GM21360 (cell line): ENCODE measurements around the gene TK2.
A peak's percentile ranks its signal among the peaks of the same experiment; 100 is the strongest.
"Not testable (repeated sequence)": the region's sequence is repeated elsewhere in the genome, so short reads cannot be mapped to it uniquely, and the experiment has no call there.

Experiments
- ATAC-seq: cut with Tn5 transposase; IDR thresholded peaks from one replicate; pipeline ENCODE4 v1.9.1; 2021; ENCODE audit warnings: mild to moderate bottlenecking, moderate library complexity; ENCODE audit not compliant: unreplicated experiment

Gene TK2

DNA sequence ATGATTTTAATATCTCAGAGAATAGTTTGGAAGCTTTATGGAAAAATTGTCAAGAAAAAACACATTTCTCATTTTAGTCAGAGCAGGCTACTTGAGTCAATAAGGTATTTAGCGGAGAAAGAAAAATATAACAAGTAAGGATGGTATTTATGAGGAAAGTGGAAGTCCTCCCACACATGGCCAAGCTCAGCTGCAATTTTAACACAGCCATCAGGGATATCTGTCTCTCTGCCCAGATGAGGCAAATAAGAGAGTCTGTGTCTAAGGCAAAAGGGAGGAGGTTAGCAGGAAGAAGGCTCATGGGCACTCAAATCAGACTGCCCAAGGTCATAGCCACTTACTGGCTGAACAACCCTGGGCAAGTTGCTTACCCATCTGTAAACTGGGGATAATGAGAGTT, 24.2 kb upstream of the TK2 start:
- ATAC-seq = no peak

DNA sequence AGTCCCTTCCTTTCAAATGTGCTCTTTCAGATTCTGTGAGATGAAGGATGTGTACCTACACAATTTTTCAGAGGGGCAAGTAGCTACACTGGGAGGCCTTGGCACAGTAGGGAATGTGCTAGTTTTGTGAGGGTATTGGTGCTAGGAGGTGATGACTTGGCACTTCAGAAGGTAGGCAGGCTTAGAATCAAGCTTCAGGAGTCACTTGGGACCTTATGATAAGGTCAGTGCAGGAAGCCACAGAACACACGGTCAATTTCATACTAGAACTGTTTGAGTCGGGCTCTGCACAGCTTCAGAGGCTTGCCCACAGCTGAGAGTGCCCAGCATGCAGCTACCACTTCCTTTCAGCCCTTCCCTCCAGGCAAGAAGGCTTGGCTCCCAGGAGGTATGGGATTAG, 22.4 kb upstream of the TK2 start:
- no peak for ATAC-seq

- ATAC-seq = no peak
These were observed 20.0 kb upstream of the TK2 start for GRCh38 chr16:66569827-66570405.

GRCh38 chr16:66569131-66569530, 19.2 kb upstream of the TK2 start:
- no peak for ATAC-seq

DNA sequence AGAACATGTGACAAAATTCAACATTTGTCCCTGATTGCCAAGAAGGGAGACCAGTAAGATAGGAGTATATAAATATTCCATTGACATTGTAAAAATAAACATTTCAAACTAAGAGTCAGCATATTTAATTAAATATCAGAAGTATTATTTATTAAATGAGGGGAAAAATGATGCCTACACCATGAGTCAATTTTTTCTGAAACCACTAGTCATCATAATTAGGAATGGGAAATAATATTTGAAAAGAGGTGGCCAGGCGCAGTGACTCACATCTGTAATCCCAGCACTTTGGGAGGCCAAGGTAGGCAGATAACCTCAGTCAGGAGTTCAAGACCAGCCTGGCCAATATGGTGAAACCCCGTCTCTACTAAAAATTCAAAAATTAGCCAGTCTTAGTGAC, 18.4 kb upstream of the TK2 start:
- ATAC-seq = no peak

GRCh38 chr16:66567270-66567669, 17.3 kb upstream of the TK2 start:
- ATAC-seq = not testable (repeated sequence)

DNA sequence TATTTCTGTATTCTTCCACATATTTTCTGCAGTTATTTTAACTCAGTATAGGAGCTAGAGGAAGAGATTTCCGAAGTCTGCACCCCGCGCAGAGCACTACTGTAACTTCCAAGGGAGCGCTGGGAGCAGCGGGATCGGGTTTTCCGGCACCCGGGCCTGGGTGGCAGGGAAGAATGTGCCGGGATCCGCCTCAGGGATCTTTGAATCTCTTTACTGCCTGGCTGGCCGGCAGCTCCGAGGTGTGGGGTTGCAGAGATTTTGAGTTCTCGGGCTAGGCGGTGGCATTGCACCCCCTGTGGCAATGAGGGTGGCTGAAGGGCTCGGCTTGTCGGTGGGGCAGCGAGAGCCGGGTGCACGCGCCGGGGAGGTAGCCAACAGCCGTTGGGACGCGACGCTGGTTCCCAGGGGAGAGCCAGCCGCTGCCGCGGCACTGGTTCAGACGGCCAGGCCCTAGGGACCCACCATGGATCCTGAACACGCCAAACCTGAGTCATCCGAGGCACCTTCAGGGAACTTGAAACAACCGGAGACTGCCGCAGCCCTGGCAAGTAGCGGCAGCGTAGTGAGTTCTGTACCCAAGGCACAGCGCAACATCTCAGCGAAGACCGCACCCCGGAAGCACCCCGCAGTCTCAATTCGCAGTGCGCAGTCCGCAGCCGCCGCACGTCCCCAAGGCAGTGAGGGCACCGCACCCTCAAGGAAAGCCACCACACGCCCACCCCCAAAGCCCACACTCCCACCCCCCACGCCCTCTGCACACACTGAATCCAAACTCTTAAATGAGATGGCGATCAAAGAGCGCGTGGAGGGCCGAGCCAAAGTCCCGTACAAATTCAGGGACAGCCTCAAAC, 16.4 kb upstream of the TK2 start, which contains the start of gene CMTM1:
Gene CMTM1 (plus strand): TSS at position 389 of the 851 bp plus-strand sequence. CDS start 75 bp downstream, at position 464.
- no peak for ATAC-seq

DNA sequence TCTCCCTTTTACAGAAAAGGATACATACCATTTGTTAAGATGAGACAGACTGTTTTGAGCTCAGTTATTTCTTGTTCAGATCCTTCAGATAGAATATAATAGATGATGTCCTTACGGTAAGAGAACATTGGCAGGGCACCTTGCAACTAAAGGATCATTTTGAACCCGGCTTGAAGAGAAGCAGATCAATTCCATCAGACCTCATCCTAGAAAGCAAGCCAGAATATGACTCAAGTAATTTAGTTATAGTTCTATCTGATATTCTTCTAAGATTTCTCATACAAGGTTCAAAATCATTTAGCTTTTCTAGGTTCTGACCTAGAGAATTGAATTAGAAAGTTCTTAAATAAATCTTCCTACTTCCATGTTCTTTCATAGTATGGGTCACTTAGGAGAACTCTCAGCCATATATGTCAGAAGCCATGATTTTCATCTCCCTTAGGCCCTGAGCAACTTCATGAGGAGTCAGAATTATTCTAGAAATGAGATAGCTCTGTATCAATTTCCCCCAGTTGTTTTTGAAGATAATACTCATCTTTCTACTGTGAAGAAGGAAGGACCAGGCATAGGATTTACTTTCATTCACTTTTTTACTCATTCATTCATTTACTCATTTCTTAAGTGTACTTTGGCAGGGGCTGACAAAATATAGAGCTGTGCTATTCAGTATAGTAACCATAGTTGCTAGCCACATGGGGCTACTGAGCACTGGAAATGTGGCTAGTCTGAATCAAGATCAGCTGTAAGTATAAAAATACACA, 13.8 kb upstream of the TK2 start:
- no peak for ATAC-seq

DNA sequence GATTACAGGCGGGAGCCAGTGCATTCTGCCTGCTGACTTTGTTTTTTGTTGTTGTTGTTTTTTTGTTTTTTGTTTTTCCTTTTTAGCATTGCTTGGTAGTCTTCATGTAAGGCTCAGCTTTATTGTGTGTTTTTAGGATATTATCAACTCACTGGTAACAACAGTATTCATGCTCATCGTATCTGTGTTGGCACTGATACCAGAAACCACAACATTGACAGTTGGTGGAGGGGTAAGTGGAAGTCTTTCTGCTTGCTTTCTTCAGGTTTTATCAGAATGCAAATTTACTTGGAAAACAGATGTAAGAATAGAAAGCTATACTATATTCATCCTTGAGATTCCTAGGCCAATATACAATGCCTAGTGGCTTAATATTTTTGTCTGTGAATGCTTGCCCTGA, 13.1 kb upstream of the TK2 start:
- no peak for ATAC-seq

- ATAC-seq = no peak
These were observed 12.5 kb upstream of the TK2 start for GRCh38 chr16:66562409-66562808.

DNA sequence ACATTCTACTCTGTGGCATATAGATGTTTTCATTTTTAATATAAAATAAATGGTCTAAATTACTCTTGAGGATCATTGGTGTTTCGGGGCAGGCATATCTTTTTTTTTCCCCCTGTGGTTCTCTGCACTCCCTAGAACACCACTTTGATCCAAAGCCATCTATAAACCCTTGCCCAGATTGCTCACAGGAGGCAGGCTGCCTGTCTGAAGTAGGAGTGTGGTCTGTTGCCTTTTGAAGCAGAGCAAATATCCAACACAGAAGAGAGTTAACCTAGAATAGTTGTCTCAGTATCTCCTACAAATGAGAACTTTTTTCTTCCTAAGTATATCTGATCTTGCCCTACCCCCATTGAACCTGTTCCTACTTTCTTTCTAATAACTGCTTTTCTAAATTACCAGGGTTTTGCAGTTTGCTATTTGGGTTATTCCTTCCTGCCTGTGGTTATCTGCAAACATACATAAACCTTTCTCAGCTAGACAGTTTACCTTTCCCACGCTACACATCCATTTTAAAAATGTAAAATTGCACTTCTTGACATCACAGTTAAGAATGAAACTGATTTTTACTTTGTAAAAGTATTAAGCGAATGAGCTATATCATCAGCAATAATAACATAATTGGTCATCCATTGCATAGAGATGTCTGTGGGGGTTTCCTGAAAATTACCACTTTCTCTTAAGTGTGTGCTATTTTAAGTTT, 11.6 kb upstream of the TK2 start:
- no peak for ATAC-seq

DNA sequence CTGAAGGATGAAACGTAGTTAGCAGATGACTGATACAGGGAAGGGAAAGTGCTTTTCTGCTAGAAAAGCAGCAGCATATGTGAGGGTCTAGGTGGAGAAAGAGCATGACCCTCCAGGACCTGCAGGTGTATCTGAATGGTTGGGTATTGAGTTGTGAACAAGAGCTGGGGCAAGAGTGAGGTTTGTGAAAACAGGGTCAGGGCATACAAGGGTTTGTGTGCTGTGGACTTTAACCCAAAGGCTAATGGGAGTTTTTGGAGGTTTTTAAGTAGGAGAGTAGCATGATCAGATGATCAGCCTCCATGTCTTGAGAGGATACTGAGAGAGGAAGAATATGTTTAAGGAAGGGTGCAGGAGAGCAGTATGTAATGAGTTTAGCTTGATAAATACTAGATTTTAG, 10.2 kb upstream of the TK2 start:
- ATAC-seq = no peak

DNA sequence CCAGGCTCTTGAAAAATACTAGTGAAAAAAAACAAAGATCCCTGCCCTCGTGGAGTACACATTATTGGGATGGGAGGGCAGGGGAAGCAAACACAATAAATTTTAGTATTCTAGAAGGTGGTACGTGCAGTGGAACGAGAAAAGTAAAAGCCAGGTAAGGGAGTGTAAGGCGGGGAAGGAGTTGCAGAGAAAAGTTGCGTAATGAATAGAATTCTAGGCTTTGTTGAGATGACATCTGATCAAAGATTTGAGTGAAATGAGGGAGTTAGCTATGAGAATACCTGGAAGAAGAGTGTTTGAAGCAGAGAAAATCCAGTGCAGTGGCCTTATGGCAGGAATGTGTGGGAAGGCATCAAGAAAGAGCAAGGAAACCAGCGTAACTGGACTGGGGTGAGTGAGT, 4.6 kb upstream of the TK2 start:
- no peak for ATAC-seq

DNA sequence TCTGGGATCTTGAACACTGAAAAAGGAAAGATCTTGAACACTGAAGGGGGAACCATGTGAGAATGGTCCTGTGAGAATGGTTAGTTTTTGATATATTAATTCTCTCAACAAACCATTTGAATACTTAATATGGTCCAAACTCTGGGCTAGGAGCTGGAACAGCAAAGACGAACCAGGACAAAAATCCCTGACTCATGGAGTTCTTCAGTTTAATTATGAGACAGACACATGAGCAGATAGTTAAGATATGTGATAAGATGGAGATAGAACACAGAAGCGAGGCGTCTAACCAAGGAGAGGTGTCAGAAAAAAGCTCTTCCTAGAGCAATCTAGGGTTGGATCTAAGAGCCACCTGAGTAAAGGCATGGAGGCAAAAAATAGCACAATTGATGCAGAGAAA, 4.1 kb upstream of the TK2 start:
- no peak for ATAC-seq

- no peak for ATAC-seq
These were observed 3.3 kb upstream of the TK2 start for GRCh38 chr16:66553223-66553622.

DNA sequence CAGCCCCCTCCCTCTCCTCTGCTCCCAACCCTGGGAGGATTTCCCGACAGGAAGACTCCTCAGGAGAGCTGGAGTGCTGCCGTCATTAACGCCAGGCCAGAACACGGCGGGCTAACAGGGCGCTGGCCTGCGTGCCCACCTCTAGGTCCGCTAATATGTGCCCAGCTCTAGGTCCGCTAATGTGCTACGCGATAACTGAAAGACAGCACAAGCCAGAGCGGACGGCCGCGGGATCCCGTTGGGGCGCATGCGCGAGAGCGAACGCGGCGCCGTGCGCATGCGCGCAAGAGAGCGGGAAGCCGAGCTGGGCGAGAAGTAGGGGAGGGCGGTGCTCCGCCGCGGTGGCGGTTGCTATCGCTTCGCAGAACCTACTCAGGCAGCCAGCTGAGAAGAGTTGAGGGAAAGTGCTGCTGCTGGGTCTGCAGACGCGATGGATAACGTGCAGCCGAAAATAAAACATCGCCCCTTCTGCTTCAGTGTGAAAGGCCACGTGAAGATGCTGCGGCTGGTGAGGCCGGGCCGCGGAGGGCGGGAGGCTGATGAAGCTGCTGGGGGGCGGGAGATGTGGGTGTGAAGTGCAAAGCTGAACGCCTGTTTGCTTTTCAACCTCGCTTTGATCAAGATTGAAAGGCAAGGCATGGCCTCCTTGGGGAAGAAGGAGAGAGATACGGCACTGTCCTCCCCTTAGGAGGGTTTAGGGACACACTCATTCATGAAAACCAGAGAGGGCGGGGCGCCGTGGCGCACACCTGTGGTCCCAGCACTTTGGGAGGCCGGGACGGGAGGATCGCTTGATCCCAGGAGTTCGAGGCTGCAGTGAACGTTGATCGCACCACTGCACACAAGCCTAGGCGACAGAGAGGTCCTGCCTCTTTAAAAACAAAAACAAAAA, 2.6 kb upstream of the TK2 start, which contains the start of gene CKLF:
Gene CKLF (plus strand): TSS at position 291 of the 892 bp plus-strand sequence. CDS start 140 bp downstream, at position 431.
- ATAC-seq = peak; percentile 56

DNA sequence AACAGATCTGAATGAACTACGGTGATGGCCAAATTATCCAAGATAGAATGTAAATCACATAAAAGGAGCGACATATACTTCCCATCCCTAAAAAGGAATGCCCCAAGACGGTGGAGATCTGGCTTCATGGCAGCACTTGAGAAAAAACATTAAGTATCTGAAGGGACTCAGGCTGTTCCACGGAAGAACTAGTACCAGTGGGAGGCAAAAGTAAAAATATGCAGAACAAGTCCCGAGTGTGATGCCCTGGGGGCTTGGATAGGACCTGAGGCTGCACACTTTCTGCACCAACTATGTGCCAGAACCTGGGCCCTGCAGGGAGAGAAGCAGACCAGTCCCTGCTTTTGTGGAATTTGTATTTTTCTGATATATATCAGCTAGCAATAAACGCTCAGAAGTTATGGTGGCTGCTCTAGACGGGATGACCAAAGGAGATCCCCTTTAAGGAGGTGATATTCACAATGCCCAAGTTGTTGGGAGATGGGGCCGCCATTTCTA, 1.9 kb upstream of the TK2 start:
- ATAC-seq = peak; percentile 4

GRCh38 chr16:66551348-66551759, 1.4 kb upstream of the TK2 start:
- no peak for ATAC-seq

- ATAC-seq = no peak
These were observed 1.1 kb downstream of the TK2 start for GRCh38 chr16:66548868-66549267.

DNA sequence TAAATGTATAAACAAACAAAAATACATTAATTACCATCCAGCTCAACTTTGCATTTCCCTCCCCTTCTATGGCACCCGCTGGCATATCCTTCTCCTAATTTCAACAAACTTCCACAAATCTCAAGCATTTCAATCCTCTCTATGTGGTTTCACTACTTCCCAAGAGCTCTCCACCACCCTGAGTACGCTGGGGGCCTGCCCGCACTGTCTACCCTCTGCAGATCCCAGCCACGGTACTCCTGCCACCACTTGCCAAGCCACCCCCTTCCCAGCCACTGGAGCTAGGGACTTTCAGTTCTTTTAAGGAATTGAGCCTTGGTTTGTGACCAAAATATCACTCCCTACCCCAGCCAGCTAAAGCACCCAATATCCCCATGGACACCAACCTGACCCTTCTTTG, 1.9 kb downstream of the TK2 start:
- no peak for ATAC-seq
